ENCODE data around the gene GLS. TPM values are rescaled to one million over a fixed set of nuclear protein-coding genes. Genes with fewer than 3 reads are reported as not detected.
"Not testable (repeated sequence)": the region's sequence is repeated elsewhere in the genome, so short reads cannot be mapped to it uniquely, and the experiment has no call there.

GLS gene
- 10.2 TPM for total RNA-seq

GRCh38 chr2:190880378-190881083 is at the start of gene GLS:
Gene GLS, plus strand, starts transcription at chr2:190880821. Its CDS starts 264 bp downstream, at chr2:190881085.
- ATAC-seq (peak; percentile 93), DNase-seq (ENCODE audit: low spot score) (peak; percentile 94)

- no peak for ATAC-seq
These were observed 48.7 kb upstream of the GLS start for GRCh38 chr2:190831941-190832340.

GRCh38 chr2:190834890-190835208 is 45.8 kb upstream of the GLS start:
- ATAC-seq = no peak
- no peak for DNase-seq (ENCODE audit: low spot score)

More at GRCh38 chr2:190831941-190832340, 48.7 kb upstream of the GLS start:
- DNase-seq (ENCODE audit: low spot score) = no peak

GRCh38 chr2:190835303-190835930 is 45.2 kb upstream of the GLS start:
- DNase-seq (ENCODE audit: low spot score) (no peak), ATAC-seq (no peak)

- no peak for DNase-seq (ENCODE audit: low spot score)
- no peak for ATAC-seq
These were observed 43.9 kb upstream of the GLS start for GRCh38 chr2:190836767-190837166.

- ATAC-seq (no peak), DNase-seq (ENCODE audit: low spot score) (no peak)
These were observed 43.2 kb upstream of the GLS start for GRCh38 chr2:190837420-190837819.

- no peak for ATAC-seq
- no peak for DNase-seq (ENCODE audit: low spot score)
These were observed 42.7 kb upstream of the GLS start for GRCh38 chr2:190837952-190838361.

- no peak for DNase-seq (ENCODE audit: low spot score)
- no peak for ATAC-seq
These were observed 42.1 kb upstream of the GLS start for GRCh38 chr2:190838492-190838910.

- DNase-seq (ENCODE audit: low spot score) = no peak
- no peak for ATAC-seq
These were observed 40.0 kb upstream of the GLS start for GRCh38 chr2:190840569-190841172.

- DNase-seq (ENCODE audit: low spot score) (no peak), ATAC-seq (no peak)
These were observed 38.7 kb upstream of the GLS start for GRCh38 chr2:190841707-190842505.

GRCh38 chr2:190842606-190843104 is 38.0 kb upstream of the GLS start:
- ATAC-seq (no peak), DNase-seq (ENCODE audit: low spot score) (no peak)

- no peak for DNase-seq (ENCODE audit: low spot score)
- ATAC-seq = no peak
These were observed 36.5 kb upstream of the GLS start for GRCh38 chr2:190843890-190844699.

GRCh38 chr2:190844700-190845401 is 35.8 kb upstream of the GLS start:
- no peak for DNase-seq (ENCODE audit: low spot score)
- no peak for ATAC-seq

GRCh38 chr2:190846746-190847145 is 33.9 kb upstream of the GLS start:
- ATAC-seq = no peak
- no peak for DNase-seq (ENCODE audit: low spot score)

GRCh38 chr2:190847504-190848081 is 33.0 kb upstream of the GLS start:
- DNase-seq (ENCODE audit: low spot score) = no peak
- ATAC-seq = no peak

GRCh38 chr2:190849774-190850173 is 30.8 kb upstream of the GLS start:
- DNase-seq (ENCODE audit: low spot score) = no peak
- no peak for ATAC-seq

GRCh38 chr2:190853022-190853421 is 27.6 kb upstream of the GLS start:
- not testable (repeated sequence) for DNase-seq (ENCODE audit: low spot score); ATAC-seq

- ATAC-seq (no peak), DNase-seq (ENCODE audit: low spot score) (no peak)
These were observed 26.9 kb upstream of the GLS start for GRCh38 chr2:190853531-190854383.
